Neutrophil (primary cell): ENCODE data around the gene GTF2B.
A peak's percentile ranks its signal among the peaks of the same experiment; 100 is the strongest.
"Not testable (repeated sequence)": the region's sequence is repeated elsewhere in the genome, so short reads cannot be mapped to it uniquely, and the experiment has no call there.

Source experiments
- H3K27ac ChIP-seq: fragments of 200-600 bp; sonication (generic); 2 replicates; pipeline ENCODE4 v1.5.1; 2016; ENCODE audit warnings: mild to moderate bottlenecking, moderate library complexity
- H3K27me3 ChIP-seq: fragments of 200-600 bp; sonication (generic); 2 replicates; pipeline ENCODE4 v1.6.0; 2016; ENCODE audit warnings: mild to moderate bottlenecking
- H3K36me3 ChIP-seq: fragments of 200-600 bp; sonication (generic); 2 replicates; pipeline ENCODE4 v1.5.1; 2017
- H3K4me1 ChIP-seq, 2 experiments: fragments of 200-600 bp in 1 of 2; sonication (generic) in 1 of 2; 1 replicate in 1 of 2; 2 replicates in 1 of 2; pipeline versions ENCODE4 v1.5.1 to v1.6.1; 2013 to 2016; ENCODE audit warnings: low read depth in 1 of 2, low read length in 1 of 2, mild to moderate bottlenecking in 1 of 2, moderate library complexity in 1 of 2; ENCODE audit not compliant: control insufficient read depth in 1 of 2, insufficient read depth in 1 of 2
- H3K4me3 ChIP-seq, 2 experiments: fragments of 200-600 bp in 1 of 2; sonication (generic) in 1 of 2; 1 replicate in 1 of 2; 2 replicates in 1 of 2; pipeline ENCODE4 v1.5.1; 2013 to 2016; ENCODE audit warnings: low read depth in 1 of 2, low read length in 1 of 2, mild to moderate bottlenecking in 1 of 2, moderate library complexity in 1 of 2
- H3K9me3 ChIP-seq: fragments of 200-600 bp; sonication (generic); 2 replicates; pipeline ENCODE4 v1.5.1; 2016
- TF ChIP-seq, protein P1 (sequence below): fragments of 200-600 bp; sonication (generic); IDR thresholded peaks from 2 replicates; pipeline ENCODE4 v1.5.1; 2016; ENCODE audit warnings: antibody characterized with exemption

Gene GTF2B, protein sequence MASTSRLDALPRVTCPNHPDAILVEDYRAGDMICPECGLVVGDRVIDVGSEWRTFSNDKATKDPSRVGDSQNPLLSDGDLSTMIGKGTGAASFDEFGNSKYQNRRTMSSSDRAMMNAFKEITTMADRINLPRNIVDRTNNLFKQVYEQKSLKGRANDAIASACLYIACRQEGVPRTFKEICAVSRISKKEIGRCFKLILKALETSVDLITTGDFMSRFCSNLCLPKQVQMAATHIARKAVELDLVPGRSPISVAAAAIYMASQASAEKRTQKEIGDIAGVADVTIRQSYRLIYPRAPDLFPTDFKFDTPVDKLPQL

DNA sequence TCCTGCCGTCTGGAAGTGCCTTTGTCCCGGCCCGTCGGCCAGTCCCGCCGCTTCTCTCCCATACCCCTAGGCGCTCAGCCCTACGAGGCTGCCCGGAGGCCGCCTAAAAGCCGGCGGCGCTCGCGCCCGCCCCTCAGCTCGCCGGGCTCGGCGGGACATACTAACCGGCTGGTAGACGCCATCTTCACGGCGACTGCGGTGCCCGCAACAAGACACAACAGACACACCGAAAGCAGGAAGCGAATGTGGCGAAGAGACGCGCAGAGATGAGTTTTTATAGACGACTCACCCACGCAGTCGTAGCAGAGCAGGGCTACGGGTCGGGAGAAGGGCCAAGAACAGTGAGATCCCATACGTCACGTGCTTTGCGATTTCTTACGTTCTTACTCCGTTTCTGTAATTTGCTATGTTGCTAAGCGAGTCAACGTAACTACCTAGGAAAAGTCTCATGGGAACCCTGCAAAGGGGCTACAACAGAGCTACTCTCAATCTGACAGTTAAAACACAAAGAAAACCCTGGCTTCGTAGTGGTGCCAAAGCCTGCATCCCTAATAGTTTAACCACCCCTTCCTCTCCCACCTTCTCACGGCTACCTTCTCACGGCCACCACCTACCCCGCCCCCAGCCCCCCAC, at the start of gene GTF2B:
TSS of gene GTF2B (minus strand) at position 250 of the 633 bp plus-strand sequence. CDS start at position 182, 68 bp downstream.
- TF ChIP-seq, protein P1, sequence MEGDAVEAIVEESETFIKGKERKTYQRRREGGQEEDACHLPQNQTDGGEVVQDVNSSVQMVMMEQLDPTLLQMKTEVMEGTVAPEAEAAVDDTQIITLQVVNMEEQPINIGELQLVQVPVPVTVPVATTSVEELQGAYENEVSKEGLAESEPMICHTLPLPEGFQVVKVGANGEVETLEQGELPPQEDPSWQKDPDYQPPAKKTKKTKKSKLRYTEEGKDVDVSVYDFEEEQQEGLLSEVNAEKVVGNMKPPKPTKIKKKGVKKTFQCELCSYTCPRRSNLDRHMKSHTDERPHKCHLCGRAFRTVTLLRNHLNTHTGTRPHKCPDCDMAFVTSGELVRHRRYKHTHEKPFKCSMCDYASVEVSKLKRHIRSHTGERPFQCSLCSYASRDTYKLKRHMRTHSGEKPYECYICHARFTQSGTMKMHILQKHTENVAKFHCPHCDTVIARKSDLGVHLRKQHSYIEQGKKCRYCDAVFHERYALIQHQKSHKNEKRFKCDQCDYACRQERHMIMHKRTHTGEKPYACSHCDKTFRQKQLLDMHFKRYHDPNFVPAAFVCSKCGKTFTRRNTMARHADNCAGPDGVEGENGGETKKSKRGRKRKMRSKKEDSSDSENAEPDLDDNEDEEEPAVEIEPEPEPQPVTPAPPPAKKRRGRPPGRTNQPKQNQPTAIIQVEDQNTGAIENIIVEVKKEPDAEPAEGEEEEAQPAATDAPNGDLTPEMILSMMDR, result no peak
- H3K4me3 ChIP-seq, result peak within 1 kb of the TSS; percentile 79 to 89
- no peaks in the 10 kb centered on the region for H3K27me3 ChIP-seq
- H3K4me1 ChIP-seq, result peaks cover 19 to 29% of the 10 kb centered on the region in 2 experiments
- H3K9me3 ChIP-seq, result no peaks in the 10 kb centered on the region
- H3K27ac ChIP-seq, result peak within 1 kb of the TSS; percentile 94
- H3K36me3 ChIP-seq, result peaks cover 17% of the 10 kb centered on the region

- H3K4me1 ChIP-seq, H3K4me3 ChIP-seq, H3K9me3 ChIP-seq, H3K27ac ChIP-seq, H3K27me3 ChIP-seq: not testable (repeated sequence)
- H3K36me3 ChIP-seq, result peaks cover 86% of the 10 kb centered on the region
Observed at GRCh38 chr1:88938528-88938927, 47.2 kb upstream of the GTF2B start.

- H3K36me3 ChIP-seq, result peaks cover 83% of the 10 kb centered on the region
- peak overlapping the region; percentile 6 for H3K27ac ChIP-seq
- H3K27me3 ChIP-seq, result no peaks in the 10 kb centered on the region
- no peak overlapping the region for H3K4me3 ChIP-seq
- no peaks in the 10 kb centered on the region for H3K4me1 ChIP-seq
- no peaks in the 10 kb centered on the region for H3K9me3 ChIP-seq
- TF ChIP-seq, protein P1, result no peak
Observed at GRCh38 chr1:88936760-88937342, 45.5 kb upstream of the GTF2B start.

DNA sequence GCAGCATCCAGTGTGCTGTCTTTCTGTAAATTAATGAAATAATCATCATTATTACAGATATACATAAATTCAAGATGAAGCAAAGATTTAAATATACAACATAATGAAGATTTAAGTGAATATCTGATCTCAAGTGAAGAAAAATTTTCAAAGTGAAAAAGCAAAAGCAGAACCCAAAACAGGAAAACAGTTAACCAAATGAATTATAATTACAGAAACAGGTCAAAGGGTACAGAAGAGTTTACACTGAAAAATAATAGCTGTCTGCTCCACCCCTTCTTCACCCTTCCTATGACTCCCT, 44.8 kb upstream of the GTF2B start:
- Histone ChIP-seq H3K4me3 (no peak overlapping the region), H3K27me3 (no peaks in the 10 kb centered on the region), H3K36me3 (peaks cover 77% of the 10 kb centered on the region), H3K27ac (no peak overlapping the region), H3K4me1 (no peaks in the 10 kb centered on the region), H3K9me3 (no peaks in the 10 kb centered on the region)
- TF ChIP-seq, protein P1, result no peak

DNA sequence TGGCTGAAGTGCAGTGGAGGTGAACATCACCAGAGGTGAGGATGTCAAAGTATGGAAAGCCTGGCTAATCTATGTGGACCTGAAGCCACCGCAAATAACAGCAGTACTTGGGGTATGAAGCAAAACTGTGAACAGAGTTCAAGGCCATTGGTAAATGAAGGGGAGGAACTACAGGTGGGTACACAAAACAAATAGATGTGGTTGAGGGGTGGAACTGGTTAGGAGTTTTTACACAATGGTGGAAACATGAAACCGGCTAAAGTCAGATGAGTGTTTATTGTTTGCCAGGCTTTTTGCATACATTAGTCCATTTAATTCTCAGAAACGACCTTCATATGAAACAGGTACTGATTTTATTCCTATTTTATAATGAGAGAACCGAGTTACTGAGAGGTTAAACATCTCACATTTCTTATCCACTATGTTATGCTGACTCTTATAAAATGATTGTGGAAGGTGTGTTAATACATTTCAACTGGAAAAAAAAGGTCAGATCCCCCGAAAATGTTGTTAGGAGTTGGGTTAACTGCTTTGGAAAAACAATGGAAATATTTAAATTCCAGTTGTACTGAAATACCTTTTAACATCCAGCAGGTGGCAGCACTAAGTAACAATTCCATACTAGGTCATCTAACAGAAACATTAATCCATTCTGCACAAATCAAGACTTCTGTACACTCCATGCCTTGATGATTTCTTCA, 44.3 kb upstream of the GTF2B start:
- Histone ChIP-seq H3K36me3 (peaks cover 72% of the 10 kb centered on the region), H3K9me3 (no peaks in the 10 kb centered on the region), H3K4me3 (no peak overlapping the region), H3K27me3 (no peaks in the 10 kb centered on the region), H3K4me1 (no peaks in the 10 kb centered on the region), H3K27ac (no peak overlapping the region)
- TF ChIP-seq, protein P1, result peak; percentile 78

DNA sequence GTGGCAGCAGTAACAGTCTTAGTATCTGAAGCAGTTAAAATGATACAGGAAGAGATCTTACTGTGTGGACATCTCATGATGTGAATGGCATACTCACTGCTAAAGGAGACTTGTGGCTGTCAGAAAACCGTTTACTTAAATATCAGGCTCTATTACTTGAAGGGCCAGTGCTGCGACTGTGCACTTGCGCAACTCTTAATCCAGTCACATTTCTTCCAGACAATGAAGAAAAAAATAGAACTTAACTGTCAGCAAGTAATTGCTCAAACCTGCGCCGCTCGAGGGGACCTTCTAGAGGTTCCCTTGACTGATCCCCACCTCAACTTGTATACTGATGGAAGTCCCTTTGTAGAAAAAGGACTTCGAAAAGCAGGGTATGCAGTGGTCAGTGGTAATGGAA, 38.8 kb upstream of the GTF2B start:
- not testable (repeated sequence) for H3K27me3 ChIP-seq, H3K9me3 ChIP-seq, H3K4me1 ChIP-seq, H3K4me3 ChIP-seq, H3K27ac ChIP-seq
- peaks cover 64% of the 10 kb centered on the region for H3K36me3 ChIP-seq
